ENCODE data around the gene BICDL1.

GRCh38 chr12:120060196-120060595, 71.2 kb downstream of the BICDL1 start:
- no peak for TF ChIP-seq POLR2AphosphoS5 (IDR thresholded peaks at IDR 0.05; ENCODE audit: insufficient read depth, low read depth, low read length)
- no peak for TF ChIP-seq CTCF (IDR thresholded peaks at IDR 0.05; ENCODE audit: extremely low read depth in 1 of 2, insufficient read depth in 1 of 2, low read depth in 1 of 2, low read length in 2 of 2)
- TF ChIP-seq EZH2 (IDR thresholded peaks at IDR 0.05; ENCODE audit: borderline replicate concordance, low read depth, low read length, severe bottlenecking), result no peak

Measured in endothelial cell of umbilical vein (primary cell).